GM18498 (cell line): Measurements from ENCODE around the gene DPF3.
A peak's percentile ranks its signal among the peaks of the same experiment; 100 is the strongest.

Source experiments
- ATAC-seq: cut with Tn5 transposase; IDR thresholded peaks from one replicate; pipeline ENCODE4 v1.9.1; 2021; ENCODE audit warnings: mild to moderate bottlenecking, moderate library complexity; ENCODE audit not compliant: unreplicated experiment

Gene DPF3

GRCh38 chr14:72893636-72894322 is at the start of gene DPF3:
DPF3 (minus strand) TSS chr14:72894101; CDS start chr14:72894088, 13 bp downstream.
- peak; percentile 94 for ATAC-seq

DNA sequence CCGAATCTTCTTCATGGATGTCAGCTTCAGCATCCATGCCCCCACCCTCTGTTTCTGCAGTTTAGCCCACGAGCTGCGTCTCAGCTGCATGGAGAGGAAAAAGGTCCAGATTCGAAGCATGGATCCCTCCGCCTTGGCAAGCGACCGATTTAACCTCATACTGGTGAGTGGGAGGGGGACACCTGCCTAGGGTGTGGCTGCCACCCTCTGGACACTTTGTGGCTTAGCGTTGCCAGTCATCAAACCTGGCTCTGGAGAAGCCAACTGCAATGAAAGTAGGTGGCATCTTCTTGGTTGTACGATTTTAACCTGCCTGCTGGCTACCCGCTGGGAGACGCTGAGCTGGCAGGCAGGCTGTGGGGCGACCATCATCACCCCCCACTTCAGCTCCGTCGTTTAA is 49.0 kb upstream of the DPF3 start:
- no peak for ATAC-seq

DNA sequence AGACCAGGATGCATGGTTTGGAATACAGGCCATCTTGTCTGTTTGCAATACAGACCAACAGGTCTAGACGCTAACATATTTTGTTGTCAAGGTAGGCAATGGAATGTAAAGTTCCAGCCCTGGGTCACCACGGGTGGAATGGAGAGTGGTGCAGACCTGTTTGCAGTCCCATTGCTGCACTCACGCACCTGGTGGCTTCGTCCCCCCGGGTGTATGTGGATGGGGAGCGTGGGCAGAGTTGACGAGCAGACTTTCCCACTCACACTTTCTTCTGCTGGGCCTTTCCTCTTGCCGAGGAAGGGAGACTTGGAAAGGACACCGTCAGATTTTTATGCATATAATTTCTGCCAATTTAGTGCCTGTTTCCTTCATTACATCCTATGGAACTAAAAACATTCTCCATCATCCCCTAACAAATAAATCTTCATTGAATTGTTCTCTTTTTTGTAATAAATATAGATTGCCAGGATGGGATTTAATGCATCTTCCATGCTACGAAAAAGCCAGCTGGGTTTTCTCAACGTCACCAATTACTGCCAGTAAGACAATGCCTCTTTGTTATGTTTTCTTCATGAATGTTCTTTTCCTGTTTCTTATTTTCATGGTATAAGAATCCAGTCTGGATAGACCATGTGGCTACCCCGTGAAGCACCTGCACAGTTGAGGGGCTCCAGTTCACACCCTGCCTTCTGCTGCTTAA is 47.5 kb upstream of the DPF3 start:
- no peak for ATAC-seq

DNA sequence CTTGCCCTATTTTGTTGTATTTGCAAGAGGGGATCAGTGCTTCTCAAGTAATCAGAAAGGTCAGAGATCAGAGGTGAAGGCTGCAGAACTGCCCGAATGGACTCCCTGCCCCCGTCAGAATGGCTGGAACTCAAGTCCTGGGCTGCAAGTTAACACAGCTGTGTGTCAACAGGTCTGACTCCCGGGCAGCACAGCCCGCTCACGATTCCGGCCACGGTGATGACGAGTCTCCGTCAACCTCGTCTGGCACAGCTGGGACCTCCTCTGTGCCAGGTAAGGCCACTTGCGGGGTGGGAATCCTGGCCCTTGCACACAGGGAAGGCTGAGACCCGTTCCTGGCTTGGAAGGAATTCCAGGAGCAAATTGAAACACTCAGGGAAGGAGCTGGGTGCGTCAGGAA is 45.7 kb upstream of the DPF3 start:
- ATAC-seq: no peak

- ATAC-seq: no peak
Measured at GRCh38 chr14:72932893-72933292, 39.0 kb upstream of the DPF3 start.

- ATAC-seq: no peak
Measured at GRCh38 chr14:72929316-72930080, 35.6 kb upstream of the DPF3 start.

DNA sequence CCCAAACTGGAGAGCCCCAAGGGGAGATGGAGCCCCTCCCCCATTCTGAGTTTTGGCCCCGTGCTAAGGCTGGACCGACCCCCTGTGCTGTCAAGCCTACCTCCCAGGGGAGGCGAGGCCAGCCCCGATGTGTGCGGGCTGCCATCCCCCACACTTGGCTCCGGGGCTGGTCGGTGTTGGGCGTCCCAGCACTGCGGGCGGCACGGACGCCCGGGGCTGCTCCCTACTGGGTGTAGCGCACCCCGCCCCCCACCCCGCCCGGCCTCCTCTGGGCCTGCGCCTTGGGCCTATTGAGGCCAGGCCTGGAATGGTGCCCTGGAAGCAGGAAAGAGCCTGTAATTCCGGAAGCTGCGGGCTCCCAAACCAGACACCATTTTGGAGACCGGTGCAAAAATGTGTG is 35.0 kb upstream of the DPF3 start:
- no peak for ATAC-seq

GRCh38 chr14:72926292-72927028 is 32.6 kb upstream of the DPF3 start, which contains the start of gene DCAF4:
DCAF4 (plus strand) TSS chr14:72926464; CDS start chr14:72937979, 11,515 bp downstream.
- peak; percentile 98 for ATAC-seq

- ATAC-seq: peak; percentile 31
Measured at GRCh38 chr14:72925815-72926291, 32.0 kb upstream of the DPF3 start.

DNA sequence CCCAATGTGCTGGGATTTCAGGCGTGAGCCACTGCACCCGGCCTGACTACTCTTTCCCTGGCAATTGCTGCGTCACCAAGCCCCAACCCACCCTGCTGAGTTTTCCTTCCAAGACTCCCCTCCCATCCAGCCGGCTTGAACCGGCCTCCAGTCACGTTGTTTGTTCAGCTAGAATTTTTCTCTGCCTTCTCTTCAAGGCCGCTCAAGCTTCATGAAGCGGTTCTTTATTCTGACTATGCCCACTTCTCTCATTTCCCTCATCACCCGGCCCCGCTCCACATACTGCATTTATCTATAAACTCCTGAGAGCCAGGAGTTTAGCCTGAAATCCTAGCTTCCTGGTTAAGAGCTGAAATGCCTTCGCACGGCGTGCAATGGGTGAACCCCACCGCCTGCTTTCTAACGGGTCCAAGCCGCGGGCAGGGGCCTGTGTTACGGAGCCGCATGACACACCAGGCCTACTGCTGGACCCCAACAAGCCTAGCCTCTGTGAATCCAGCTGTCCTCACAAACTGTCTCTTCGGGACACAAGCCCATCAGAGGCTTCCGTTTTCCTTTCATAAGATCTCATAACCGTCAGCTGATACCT is 31.4 kb upstream of the DPF3 start:
- ATAC-seq: no peak

- no peak for ATAC-seq
Measured at GRCh38 chr14:72924337-72924736, 30.4 kb upstream of the DPF3 start.

DNA sequence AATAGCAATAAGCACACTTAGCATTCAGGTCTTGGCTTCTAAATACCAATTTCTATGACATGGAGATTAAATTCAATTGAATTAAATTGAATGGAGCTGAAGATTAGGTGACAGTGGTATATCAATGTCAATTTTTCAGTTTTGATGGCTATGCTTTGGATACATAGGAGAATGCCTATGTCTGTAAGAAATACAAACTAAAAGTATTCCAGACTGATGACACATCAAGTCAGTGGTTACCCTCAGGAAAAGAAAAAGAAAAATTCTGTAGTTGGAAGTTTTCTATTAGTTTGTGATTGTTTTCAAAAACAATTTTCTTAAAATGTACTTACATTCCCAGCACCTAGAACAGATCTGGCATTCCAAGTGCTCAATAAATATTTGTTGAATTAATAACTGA is 27.5 kb upstream of the DPF3 start:
- ATAC-seq: no peak

GRCh38 chr14:72920008-72920407 is 26.1 kb upstream of the DPF3 start:
- ATAC-seq: no peak

GRCh38 chr14:72917094-72917802 is 23.3 kb upstream of the DPF3 start:
- no peak for ATAC-seq

GRCh38 chr14:72916174-72916573 is 22.3 kb upstream of the DPF3 start:
- ATAC-seq: no peak

- ATAC-seq: no peak
Measured at GRCh38 chr14:72913809-72914208, 19.9 kb upstream of the DPF3 start.

DNA sequence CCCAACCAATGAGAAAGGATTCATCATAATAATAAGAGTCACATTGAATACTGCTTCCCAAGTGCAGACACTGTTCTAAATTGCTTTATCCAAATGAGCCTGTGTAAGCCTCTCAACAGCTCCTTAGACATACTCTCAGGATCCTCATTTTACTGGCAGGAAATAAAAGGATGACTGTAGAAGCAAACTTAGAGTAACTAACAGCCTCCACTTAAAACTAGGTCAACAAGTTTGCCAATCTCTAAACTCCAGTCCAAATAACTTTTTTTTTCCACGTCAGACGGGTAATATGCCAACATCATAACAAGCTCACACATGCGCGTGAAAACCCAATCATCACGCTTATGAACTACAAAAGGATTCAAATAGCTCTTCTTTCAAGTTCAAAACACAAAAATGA is 15.3 kb upstream of the DPF3 start:
- ATAC-seq: no peak

DNA sequence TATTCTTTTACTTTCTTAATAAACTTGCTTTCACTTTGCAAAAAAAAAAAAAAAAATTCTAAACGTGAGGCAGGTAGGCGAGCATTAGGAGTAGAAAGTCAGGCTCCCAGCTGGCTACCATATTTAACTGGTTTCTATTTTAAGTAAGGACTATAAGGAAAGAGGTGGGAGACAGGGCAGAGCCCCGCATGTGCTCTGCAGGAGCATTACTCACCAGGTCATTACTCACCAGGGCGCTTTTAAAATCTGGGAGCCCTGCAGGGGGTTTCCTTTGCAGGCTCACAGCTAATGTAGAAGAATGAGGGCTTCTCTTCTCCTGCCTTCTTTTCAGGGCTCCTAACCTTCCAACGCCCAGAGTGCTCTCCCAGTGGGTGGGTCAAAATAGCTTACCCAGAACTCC is 14.0 kb upstream of the DPF3 start:
- no peak for ATAC-seq

DNA sequence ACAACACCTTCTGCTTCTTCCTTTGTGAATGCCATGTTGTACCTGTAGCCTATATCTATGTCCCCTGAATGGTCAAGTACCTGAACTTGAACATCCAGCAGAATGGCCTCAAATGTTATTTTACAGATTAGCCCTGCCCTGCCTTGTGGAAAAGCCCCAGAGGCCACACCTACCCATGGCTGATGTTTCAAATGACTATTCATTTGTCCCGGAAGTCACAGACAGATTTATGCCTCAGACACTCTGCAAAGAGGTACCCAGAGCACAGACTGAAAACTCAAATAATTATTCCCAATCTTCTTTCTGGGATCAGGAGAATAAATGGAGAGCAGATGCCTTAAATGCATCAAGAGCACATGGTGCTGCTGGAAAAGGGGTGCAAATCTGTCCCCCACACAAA is 13.0 kb upstream of the DPF3 start:
- no peak for ATAC-seq

DNA sequence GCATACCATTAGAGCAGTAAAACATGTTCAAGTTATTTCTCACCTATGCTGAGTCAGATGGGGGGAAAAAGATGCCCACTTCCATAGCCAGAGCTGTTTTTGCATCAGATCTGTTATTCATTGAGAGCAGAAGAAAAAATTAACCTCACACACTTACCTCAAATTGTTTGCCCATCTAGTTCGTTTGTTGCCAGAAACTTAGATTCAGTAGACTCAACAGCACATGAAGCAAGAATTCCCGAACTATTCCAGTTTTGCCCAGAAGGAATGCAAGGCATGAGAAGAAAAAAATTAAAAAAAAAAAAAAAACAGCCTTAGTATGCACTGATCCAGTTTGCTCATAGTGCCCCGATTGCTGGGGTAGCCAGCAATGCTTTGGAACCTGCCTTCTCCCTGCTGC is 12.4 kb upstream of the DPF3 start:
- ATAC-seq: no peak
